Activated naive CD4-positive, alpha-beta T cell treated with Interleukin-2 at 50 U/mL for 16 hours (primary cell): ENCODE data around the gene TRIM26.

Experiments
- DNase-seq: peaks from one replicate; pipeline ENCODE4 v3.0.0-alpha.2; 2020

The TRIM26 gene

DNA sequence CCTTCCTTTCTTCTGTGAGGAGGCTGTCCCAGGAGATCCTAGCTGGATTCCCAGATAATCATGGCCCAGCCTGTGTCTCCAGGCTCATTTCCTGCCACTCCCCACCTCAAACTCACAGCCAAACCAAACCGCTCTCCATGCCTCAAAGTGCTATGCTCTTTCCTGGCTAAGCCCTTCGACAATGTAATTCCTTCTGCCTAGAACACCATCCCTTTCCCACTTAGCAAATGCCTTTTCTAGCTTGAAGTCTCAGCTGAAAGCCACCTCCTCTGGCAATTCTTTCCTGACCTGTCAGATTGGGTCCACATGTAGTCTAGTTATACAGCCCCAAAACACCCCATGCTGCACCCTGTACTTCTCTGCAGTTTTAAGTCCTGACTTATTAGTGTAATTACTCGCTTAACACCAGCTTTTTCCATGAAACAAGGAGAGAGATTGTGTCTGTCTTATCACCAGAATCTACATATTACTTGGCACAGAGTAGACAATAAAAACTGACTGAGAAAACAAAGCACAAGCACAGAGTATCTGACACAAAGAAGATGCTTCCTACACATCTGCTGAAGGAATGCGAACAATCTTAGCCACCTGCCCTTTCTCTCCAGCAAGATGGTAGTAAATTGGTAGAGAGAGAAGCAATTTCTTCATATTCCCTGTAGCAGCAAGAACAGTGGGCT lies 5.4 kb downstream of the TRIM26 start:
- no peak for DNase-seq

DNA sequence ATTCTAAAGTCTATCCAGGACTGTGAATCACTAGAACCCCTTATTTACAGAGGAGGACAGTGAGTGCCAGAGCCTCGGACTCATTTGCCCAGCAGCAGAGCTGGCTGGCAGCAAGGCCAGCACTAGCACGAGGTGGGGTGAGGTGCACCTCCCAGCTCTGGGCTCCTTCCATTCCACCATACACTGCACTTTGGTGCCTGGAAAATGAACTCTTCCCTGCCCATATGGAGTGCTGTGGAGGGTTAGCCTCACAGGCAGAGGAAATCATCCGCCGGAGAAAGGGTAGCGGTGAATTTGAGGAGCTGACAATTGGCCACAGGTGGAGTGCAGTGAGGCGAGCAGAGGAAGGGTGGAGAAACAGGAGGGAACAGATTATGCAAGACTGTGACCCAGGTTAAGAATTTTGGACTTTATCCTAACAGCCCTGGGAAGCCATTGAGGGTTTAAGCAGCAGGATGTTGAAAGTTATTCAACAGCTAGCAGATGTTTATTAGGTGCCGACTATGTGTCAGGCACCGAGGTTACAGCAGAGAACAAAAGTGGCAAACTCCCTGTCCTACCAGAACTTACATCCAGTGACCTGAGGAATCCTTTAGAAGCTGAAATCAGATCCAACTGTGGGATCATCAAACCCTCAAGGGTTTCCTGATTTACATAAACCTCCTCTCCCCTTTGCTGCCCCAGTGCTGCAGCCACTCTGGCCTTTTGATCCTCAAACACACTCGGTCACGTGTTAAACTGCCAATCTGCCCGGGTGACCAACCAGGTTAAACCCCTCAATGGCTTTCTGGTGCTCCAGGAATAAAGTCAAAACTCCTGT lies 6.2 kb downstream of the TRIM26 start:
- DNase-seq: no peak

DNA sequence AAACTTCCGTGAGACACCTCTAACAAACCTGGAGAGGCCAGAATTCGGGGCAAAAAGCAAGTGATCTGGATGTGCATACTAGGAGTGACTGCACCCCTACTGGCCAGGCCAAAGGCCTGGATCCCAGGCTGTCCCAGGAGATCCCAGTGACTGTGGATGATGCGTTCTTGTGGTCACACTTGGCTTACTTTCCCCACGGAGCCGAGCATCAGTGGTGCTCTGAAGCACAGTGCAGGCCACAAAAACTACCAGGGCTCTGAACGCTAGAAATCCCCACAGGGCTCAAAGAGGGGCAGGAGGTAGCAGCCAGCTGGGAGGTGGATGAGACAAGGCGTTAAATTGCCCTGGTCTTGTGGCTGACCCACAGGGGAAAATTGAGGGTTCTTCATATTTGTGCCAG lies 7.1 kb downstream of the TRIM26 start:
- no peak for DNase-seq

DNA sequence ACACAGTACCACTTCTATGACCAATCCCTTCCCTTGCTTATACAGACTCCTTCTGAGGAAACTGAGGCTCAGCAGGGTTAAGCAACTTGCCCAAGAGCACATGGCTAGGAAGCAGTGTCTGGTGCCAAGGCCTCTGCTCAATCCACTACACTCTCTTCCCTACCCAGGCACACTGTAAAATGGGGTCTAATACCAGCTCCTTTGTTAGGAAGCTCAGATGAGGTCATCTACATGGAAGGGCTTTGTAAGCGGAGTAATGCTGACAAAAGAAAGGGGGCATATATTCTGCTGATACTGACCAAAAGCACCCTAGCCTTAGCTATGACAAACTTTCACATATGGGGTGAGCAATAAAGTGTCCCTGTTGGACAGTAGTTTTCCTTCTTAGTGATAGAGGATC lies 9.1 kb downstream of the TRIM26 start:
- no peak for DNase-seq

DNA sequence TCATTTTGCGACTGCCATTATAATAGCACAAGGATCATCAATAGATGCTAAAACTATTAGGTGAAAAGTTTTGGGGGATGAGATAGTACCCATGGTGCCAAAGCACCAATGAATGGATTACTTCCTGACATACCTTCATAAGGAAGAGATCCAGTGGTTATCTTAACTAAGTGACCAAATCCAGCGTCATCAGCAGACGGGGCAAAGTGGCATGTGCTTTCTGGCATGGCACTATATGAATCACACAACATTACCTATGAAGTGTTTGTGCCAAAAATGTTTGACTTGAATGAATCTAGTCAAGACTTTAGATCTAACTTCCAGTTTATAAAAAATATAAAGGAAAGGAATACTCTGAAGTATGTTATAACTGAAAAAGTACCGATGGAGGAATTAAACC lies 10.8 kb downstream of the TRIM26 start:
- no peak for DNase-seq

DNA sequence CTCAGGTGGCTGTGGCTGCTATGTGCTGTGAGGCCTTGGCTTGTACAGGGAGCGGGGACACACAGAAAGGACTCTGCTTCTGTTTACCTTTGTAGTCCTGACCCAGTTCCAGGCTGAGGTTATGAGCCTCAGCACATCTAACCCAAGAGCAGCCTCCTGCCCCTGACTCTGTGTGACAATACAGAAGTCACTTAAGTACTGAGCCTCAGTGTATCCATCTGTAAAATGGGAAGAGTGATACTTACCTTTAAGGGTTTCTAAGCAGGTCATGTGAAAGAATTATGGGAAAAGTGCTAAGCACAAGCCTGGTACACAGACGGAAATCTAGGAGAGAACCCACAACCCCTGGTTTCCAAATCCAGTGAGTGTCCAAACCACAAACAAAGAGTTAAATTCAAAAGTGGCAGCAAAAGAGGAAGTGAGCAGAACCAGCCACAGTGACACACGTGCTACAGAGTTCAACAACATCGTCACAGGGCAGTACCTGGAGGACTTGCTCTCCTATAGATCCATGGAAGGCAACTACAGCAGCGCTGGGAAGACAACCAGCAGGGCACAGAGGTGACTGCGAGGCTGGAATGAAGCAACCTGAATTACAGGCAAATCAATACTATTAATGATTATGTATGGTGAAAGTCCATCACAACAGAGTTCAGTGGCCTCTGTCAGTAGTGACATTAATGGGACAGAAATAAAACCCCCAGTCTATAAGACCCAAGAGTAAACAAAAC lies 12.5 kb downstream of the TRIM26 start:
- DNase-seq: no peak

DNA sequence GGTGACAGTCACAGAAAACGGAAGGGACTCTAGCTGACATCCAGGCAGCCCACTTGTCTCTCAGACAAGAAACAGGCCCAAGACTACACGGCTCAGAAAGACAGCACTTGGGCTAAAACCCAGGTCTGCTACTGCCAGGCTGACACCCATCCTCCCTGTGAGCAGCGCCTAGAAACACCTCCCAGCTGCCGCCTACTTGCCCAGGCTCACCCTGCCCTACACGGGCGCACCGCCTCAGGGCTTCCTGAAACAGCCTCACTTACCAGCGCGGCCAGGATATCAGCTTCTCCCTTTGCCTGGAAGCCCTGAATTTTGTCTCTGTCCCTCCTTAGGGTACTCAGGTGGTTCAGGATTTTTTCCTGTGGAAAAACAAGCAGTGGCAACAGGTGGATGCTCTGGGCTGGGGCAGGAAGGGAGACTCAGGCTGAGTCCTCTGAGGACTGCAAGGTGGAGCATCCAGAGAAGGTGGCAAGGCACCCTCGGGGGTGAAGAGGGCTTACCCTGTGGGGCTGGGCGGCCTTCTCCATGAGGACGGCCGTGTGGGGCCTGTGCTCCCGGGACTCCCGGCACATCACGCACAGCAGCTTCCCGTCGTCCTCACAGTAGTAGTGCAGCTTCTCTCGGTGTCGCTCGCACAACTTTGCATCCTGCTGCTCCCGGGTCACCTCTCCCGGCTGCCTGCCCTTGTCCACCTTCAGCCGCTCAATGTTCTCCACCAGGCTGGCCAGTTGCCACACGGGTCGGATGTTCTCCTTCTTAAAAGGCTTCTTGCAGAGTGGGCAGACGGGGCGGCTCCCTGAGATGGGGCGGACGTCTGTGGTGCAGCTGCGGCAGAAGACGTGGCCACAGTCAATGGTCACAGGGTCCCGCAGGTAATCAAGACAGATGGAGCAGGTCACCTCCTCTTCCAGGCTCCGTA lies 14.8 kb downstream of the TRIM26 start:
- no peak for DNase-seq

DNA sequence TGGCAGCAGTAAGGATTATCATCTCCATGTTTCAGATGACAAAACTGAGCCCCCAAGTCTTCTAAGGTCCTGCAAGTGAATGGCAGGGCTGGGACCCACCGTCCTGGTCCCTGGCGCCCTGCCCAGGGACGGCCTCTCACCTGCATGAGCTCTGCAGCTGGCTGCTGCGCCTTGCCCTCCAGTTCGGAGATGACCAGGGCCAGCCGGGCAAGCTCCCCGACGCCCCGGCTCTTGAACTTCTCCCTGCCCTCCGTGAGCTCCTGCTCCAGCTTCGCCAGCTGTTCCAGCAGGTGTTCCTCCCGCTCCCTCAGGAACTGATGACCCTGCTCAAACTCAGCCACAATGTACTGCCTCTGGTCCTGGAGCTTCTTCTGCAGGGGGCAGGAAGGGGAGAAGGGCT lies 16.8 kb downstream of the TRIM26 start:
- no peak for DNase-seq

DNA sequence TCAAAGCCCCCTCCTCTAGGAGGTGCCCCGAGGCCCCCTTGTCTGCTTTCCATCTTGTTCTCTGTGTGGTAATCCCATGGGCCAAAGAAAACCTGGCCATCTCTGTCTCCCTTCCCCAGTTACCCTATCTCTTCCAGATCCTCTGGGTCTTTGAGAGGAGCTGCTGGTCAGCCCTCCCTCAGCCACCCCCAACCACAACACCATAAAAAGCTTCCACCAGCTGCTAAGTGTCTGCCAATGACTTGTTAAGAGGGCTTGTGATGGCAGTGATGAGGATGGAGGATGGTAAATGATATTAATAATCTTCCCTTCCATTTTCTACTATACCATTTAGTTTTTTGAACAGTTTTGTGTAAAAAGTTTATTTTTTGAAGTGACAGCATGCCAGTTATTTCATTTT lies 17.3 kb downstream of the TRIM26 start:
- no peak for DNase-seq

DNA sequence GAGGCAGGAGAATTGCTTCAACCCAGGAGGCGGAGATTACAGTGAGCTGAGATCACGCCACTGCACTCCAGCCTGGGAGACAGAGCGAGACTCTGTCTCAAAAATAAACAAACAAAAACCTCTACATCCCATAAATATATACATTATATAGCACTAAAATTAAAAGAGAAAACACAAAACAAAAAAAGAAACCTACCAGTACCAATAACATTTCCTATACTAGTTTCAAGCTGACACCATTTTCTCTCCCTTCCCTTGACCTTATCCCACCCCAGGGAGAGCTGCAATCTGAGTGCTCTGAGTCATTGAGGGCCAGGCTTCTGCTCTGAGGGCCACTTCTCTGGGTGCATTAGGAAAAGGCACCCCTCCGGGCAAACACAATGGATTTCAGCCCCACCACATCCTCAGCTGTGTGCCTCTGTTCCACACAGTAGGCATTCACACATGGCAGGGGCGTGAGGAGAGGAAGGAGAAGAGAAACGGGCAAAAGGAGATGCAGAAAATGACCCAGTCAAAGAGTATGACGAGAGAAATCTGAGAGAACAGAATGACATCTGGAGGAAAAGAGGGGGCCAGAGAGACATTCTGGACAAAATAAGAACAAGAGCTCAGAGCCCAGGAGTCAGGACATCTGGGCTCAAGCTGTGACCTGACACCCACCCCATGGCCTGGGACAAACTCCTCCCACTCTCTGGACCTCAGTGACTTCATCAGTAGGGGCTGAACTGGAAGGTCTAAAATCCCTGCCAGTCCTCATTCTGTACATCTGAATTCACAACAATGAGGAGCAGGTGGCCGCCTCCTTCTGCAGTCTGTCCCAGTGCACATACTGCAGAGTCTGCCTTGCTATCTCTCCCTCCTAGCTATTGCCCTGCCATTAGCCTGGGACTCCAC lies 18.2 kb downstream of the TRIM26 start:
- DNase-seq: no peak

DNA sequence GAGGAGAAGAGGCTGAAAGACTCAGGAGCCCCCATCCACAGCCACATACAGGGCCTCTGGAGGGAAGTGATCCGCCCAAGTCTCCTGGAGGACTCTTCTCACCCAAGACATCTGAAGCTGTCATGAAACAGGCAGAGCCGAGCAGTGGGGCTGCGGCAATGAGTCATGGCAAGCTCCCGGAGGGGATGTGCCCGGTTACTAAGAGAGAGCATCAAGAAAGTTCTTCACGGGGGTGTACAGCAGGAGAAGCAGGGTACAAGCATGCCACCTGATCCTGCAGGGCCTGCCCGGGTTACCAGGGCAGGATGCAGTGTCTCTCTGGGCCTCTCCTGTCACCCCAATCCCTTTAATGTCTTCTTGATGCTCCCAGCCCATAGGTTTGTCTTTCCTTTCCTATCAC lies 21.1 kb downstream of the TRIM26 start:
- no peak for DNase-seq

DNA sequence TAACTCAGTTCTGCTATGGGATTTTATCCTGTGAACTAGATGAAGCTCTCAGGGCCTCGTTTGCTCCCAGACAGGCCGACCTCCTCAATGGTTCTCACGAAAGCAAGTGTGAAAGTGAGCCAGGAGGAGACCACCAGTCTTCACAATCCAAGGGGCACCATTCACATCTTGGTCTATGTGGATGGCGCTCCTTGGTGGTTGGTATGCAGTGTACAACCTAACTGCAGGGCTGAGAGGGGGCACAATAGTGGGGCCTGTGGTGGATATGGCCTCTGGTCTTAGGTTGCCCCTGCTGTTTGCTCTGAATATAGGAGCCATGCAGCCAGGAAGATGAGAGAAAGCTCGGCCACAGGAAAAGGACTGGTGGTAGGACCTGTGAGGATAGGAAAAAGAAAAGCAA lies 24.7 kb downstream of the TRIM26 start:
- DNase-seq: no peak

DNA sequence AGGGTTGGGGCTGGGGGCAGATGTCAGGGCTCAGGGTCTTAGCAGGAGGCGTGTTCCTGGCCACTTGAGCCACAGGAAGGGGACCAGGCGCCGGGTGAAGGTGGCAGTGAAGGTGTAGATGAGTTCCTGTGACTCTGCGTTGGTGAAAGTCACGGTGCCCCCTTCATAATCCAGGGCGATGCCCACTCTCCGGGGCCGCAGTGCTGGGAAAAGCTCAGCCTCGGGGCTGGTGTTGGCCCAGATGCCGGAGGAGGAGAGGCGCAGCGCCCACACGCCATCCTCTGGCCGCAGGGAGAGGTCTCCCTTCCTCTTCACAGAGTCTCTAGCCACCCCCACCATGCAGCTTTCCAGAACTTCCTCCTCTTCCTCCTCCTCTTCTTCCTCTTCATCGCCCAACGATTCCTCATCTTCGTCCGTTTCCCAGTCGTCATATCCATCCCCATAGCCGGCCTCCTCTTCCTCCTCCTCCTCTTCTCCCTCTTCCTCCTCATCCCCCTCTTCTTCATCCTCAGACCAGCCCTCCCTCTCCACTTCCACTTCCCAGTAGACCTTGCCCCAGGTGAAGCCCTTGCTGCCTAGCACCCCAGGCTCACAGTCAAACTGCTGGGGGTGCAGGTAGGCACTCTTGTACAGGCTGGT lies 27.2 kb downstream of the TRIM26 start:
- DNase-seq: no peak

DNA sequence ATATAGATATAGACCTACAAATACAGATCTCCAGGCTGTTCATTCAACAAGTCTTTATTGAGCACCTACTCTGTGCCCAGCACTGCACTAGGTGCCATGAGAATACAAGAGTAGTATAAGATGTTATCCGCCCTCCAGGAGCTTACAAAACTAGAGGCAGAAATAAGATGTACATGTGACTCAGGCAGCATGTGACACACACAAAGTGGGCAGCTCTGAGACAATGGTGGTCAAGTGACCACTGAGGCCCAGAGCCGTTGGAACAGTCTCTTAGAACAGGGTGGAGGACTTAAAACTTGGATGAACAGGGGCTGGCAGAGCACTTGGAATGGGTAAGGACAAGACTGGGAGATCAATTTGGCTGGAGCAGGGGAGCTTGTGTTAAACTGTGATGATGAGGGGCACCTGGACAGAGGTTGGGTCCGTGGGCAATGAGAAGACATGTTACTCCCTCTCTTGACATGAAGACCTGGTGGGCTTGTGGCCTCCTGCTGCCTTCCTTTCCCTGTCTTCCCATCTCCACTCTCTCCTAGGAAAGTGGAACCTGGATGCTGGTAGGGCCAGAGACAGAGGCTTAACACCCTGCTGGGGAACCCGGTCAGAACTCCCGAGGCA lies 28.7 kb downstream of the TRIM26 start:
- no peak for DNase-seq

DNA sequence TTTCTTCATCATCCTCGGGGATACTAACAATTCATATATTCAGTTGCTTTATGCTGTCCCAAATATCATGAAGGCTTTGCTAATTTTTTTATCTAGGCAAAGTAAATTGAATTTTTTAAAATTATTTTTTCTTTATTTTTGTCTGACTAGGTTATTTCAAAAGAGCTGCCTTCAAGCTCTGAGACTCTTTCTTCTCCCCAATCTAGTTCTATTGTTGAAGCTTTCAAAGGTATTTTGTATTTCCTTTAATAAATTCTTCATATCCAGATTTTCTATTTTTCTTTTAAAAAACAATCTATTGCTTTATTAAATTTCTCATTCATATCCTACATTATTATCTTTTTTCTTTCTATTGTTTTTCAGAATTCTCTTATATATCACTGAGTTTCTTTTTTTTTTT lies 33.1 kb downstream of the TRIM26 start:
- DNase-seq: no peak

DNA sequence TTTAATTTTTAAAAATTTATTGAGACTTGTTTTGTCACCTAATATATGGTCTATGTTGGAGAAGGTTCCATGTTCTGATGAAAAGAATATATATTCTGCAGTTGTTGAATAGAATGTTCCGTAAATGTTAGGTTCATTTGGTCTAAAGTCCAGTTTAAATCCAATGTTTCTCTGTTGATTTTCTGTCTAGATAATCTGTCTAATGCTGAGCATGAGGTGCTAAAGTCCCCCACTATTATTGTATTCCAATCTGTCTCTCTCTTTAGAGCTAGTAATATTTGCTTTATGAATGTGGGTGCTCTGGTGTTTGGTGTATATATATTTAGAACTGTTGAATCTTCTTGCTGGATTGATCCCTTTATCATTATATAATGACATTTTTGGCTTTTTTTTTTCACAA lies 34.4 kb downstream of the TRIM26 start:
- no peak for DNase-seq

DNA sequence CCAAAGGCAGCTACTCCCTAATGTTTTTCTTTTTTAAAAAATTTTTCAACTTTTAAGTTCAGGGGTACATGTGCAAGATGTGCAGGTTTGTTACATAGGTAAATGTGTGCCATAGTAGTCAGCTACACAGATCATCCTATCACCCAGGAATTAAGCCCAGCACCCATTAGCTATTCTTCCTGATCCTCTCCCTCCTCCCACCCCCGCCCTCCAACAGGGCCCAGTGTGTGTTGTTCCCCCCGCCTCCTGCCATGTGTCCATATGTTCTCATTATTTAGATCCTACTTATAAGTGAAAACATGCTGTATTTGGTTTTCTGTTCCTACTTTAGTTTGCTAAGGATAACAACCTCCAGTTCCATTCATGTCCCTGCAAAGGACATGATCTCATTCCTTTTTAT lies 37.4 kb downstream of the TRIM26 start:
- no peak for DNase-seq

DNA sequence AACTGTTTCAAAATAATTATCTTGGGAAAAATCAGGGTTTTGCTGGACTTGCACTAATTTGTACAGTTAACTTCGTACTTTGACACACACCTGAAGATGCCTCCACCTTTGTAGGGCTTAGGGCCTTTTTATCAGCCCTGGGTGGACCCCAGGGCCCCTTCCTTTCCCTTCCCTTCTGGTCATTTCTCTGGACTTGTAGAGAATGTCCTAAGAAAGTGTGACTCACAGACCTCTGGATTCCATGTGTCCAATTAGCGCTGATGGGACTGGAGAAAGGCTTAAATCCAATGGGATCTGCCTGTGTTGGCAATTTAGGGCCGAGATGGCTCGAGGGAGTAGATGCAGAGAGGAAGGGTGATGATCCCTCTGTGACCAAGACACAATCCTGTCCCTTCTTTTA lies 40.5 kb downstream of the TRIM26 start:
- DNase-seq: no peak

DNA sequence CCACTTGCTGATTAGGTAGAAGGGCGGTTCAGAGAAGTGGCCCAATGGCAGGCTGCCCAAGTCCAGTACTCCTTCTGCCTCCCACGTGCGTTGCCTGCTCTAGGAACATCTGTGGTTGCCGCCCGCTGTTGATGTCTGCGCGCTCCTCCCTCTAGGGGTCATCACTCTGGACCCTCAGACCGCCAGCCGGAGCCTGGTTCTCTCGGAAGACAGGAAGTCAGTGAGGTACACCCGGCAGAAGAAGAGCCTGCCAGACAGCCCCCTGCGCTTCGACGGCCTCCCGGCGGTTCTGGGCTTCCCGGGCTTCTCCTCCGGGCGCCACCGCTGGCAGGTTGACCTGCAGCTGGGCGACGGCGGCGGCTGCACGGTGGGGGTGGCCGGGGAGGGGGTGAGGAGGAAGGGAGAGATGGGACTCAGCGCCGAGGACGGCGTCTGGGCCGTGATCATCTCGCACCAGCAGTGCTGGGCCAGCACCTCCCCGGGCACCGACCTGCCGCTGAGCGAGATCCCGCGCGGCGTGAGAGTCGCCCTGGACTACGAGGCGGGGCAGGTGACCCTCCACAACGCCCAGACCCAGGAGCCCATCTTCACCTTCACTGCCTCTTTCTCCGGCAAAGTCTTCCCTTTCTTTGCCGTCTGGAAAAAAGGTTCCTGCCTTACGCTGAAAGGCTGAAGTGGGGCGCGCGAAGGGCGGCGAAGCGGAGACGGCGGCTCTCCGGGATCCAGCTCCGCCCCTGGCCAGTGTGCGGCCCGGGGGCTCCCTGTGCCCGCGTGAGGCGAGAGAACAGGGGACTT lies 41.3 kb downstream of the TRIM26 start:
- no peak for DNase-seq
